Muscle of back (tissue), 11 donors: Measurements from ENCODE around the gene ISOC1. TPM values are rescaled to one million over a fixed set of nuclear protein-coding genes. Genes with fewer than 3 reads are reported as not detected.

Experiments
- DNase-seq, 3 donors: peaks; one replicate each; pipeline versions ENCODE4 v3.0.0 to v3.0.0-alpha.2; 2013
- polyA plus RNA-seq, 10 donors: library from polyadenylated mRNA; unstranded; fragments of 120-200 nt; gene quantifications; one replicate each; pipeline ENCODE4 v1.2.1, GENCODE V29; 2013; ENCODE audit not compliant: insufficient read length in 10 of 10

ISOC1 gene
- polyA plus RNA-seq, 10 donors: 24.8 to 31.8 (median 29.1) TPM

DNA sequence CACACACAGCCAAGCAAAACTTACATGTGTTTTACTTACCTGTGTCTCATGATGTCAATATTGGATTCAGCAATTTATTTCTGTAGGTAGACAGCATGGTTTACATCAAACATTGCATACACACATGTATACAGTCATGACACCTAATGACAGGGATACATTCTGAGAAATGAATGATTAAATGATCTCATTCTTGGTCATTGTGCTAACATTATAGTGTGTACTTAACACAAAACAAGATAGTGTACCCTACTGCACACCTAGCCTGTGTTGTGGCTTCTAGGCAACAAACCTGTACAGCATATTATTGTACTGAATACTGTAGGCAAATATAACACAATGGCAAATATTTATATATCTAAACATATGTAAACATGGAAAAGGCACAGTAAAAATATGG is 28.0 kb downstream of the ISOC1 start:
- no peak for DNase-seq

DNA sequence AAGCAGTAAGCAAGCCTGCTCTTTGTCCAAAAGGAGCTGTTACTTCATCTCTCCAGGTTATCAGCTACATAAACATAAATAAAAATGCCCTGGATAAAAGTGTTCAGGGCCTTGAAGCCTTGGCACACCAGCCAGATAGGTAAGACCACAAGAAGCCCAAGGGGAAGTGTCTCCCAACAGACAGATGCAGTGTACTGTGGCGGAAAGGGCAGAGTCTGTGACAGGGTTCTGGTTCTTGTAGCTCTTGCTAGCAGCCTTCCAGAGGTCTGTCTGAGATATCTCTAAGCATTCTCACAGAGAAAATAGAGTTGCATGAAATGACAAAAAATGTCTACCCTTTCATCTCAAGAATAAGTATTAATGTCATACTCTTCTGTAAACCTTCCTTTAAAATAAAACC is 30.1 kb downstream of the ISOC1 start:
- DNase-seq: no peak

DNA sequence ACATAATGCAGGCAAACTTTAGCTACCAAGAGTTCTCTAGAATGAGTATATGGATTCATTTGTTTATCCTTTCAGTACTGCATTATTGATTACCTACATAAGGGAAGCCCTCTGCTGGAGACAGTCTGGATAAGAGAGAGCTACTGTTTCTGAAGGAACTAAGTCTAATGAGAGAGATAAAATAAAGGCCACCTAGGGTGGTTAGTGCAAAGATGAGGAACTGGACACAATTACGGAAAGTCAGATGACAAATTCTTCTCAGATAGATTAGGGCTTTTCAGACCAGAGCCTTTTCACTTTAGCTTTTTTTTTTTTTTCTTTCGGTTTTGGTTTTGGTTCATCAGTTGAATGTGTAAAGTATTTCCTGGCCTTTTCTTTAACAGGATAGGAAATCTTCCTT is 31.3 kb downstream of the ISOC1 start:
- no peak for DNase-seq

DNA sequence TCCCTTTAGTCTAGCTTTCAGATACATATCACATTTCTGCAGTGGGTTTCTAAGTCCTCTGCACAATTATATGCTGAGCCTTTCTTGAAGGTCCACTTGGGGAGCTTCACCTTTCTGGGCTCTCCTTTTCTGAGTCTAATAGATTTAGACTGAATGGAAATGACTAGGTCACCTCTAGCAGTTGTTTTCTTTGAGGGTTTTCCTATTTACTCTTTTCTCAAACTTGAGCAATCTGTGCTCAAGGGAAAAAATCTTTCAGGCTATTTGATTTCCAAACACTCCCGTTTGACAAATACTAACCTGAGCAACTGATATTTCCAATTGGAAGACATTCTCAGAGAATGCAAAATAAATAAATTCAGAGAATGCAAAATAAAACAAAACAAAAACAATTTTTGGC is 39.0 kb downstream of the ISOC1 start:
- no peak for DNase-seq

DNA sequence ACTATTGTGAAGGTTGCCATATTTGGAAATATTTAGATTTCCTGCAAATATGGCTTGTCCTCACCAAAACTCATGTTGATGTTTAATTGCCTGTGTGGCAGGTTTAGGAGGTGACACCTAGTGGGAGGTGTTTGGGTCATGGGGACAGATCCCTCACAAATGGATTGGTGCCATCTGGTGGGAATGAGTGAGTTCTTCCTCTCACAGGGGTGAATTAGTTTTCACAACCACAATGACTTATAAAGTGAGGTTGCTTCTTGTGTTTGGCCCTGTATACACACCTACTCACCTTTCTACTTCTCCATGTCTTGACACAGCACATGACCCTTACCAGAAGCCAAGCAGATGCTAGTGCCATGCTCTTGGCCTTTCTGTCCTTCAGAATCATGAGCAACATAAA is 41.1 kb downstream of the ISOC1 start:
- no peak for DNase-seq

DNA sequence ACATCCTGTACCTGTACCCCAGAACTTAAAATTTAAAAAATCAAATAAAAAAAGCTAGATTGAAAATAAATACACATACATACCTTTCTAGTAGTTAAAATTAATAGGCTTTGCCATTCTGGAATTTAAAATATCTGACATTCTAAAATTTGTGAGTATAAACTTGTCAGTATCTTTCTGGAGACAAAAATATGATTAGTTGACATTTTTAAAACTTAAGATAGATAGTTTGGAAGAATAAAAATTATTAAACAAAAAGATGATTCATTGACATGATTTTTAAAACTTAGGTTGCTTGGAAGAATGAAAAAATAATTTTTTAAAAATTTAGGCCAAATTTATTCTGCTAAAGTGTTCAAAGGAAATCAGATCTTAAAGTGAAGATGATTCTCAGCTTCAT is 43.1 kb downstream of the ISOC1 start:
- DNase-seq: no peak

DNA sequence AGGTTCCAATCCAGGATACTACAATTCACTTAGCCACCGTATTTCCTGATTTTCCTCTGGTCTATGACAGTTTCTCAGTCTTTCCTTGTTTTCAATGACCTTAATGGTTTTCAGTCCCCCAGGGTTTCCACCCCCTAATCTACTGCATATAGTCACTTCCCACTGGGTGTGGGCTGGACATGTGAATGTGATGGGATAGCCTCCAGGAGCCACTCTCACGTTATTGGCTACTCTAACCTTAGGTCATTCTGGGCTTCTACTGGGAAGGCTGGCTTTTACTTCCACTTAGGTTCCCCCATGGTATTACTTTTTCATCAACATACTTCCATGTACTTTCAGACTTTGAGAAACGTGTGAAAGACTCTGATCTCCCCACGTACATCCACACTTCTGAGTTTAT is 46.5 kb downstream of the ISOC1 start:
- peak in 1 of 3 donors; percentile 17 for DNase-seq

DNA sequence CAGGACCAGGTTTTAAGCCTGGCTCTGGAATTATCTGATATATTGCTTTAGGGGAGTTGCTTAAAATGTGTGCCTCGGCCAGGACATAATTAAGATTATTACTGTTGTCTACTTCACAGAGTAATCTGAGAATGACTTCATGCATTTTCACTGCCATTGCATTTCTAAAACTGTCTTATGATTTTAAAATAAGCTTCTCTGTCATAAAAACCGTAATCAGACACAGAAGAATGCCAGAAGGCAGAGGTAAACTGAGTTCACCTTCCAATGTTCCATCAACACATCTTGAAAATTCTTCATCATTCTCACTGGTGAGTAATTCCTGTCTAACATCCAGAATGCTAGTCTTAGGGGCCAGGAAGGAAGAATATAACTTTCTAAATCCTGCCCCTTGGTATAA is 47.1 kb downstream of the ISOC1 start:
- peak; percentile 38 to 71 (median 52) for DNase-seq

DNA sequence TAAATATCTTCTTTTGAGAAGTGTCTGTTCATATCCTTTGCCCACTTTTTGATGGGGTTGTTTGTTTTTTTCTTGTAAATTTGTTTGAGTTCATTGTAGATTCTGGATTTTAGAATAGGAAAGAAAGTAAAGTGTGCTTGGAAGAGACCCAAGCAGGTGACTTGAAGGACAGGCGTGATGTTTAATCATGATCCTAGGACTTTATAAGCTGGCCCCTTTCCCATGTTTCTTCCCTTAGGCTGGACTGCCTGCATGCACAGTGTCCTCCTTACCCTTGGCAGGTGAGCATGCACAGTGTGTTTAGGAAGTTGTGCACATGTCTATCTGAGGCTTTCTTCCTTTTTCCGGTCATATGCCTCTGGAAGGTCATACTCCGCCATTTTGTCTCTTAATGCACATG is 61.3 kb downstream of the ISOC1 start:
- DNase-seq: no peak

DNA sequence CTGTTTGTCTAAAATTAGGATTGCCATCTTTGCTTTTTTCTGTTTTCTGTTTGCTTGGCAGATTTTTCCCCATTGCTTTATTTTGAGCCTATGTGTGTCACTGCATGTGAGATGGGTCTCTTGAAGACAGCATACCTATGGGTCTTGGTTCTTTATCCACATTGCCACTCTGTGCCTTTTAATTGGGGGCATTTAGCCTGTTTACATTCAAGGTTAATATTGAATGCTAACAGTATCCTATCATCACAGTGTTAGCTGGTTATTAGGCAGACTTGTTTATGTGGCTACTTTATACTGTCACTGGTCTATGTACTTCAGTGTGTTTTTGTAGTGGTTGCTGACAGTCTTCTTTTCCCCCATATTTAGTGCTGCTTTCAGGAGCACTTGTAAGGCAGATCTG is 67.3 kb downstream of the ISOC1 start:
- no peak for DNase-seq

Other genes starting within 250 kb of the ISOC1 start
- gene SLC27A6, start 129.3 kb upstream of the ISOC1 start, polyA plus RNA-seq: 1 to 10 TPM in 4 of 10 donors, under 1 TPM in 6; 0.52 to 1.3 (median 0.83) TPM